K562 (cell line): ENCODE results near the gene ZER1. TPM values are rescaled to one million over a fixed set of nuclear protein-coding genes. Genes with fewer than 3 reads are reported as not detected.

Experiments used
- CHD1 ChIP-seq: fragments of 200-600 bp; sonication (generic); IDR thresholded peaks from one replicate; pipeline ENCODE4 v1.6.1; 2012; ENCODE audit warnings: mild to moderate bottlenecking, moderate library complexity, low read length, inconsistent platforms
- HMGXB4 ChIP-seq: sonication (generic); formaldehyde crosslinking; IDR thresholded peaks from 2 replicates; pipeline ENCODE4 v1.8.1; 2023; ENCODE audit warnings: mild to moderate bottlenecking, missing genetic modification reagents
- HNRNPK ChIP-seq: fragments of 200-400 bp; formaldehyde crosslinking; IDR thresholded peaks from one replicate; pipeline ENCODE4 v1.6.1; 2018; ENCODE audit warnings: mild to moderate bottlenecking, low read depth, low read length; ENCODE audit not compliant: poor library complexity, severe bottlenecking
- HNRNPLL ChIP-seq: fragments of 200-400 bp; formaldehyde crosslinking; IDR thresholded peaks from 2 replicates; pipeline ENCODE4 v1.6.1; 2017; ENCODE audit warnings: low read length, low read depth, mild to moderate bottlenecking; ENCODE audit not compliant: poor library complexity, severe bottlenecking
- PCBP2 ChIP-seq: fragments of 200-400 bp; formaldehyde crosslinking; IDR thresholded peaks from 2 replicates; pipeline ENCODE4 v1.6.1; 2018; ENCODE audit warnings: low read length, low read depth, mild to moderate bottlenecking, moderate library complexity; ENCODE audit not compliant: poor library complexity, severe bottlenecking
- RBFOX2 ChIP-seq: fragments of 200-400 bp; formaldehyde crosslinking; IDR thresholded peaks from 2 replicates; pipeline ENCODE4 v1.6.1; 2017; ENCODE audit warnings: low read depth, mild to moderate bottlenecking, low read length, moderate library complexity
- SRSF3 ChIP-seq: fragments of 200-400 bp; formaldehyde crosslinking; IDR thresholded peaks from 2 replicates; pipeline ENCODE4 v1.6.1; 2016; ENCODE audit warnings: mild to moderate bottlenecking, low read length, moderate library complexity; ENCODE audit not compliant: insufficient read depth
- TRIM28 ChIP-seq: fragments of 450-650 bp; IDR thresholded peaks from 2 replicates; pipeline ENCODE4 v1.6.1; 2017
- ZBTB11 ChIP-seq, 3 experiments: fragments of 200-800 bp in 1 of 3; fragments of 250-450 bp in 1 of 3; fragments of 450-650 bp in 1 of 3; sonication (Bioruptor Pico) in 1 of 3; sonication (Bioruptor generic) in 1 of 3; formaldehyde crosslinking in 1 of 3; IDR thresholded peaks; 2 replicates each; pipeline versions ENCODE4 v1.6.1 to v1.8.0; 2016 to 2022; ENCODE audit warnings: mild to moderate bottlenecking in 2 of 3, missing genetic modification characterization in 2 of 3, missing compliant biosample characterization in 1 of 3, moderate library complexity in 1 of 3
- polyA plus RNA-seq, 8 experiments: library from polyadenylated mRNA; depleted of rRNA in 4 of 8; stranded (reverse) in 5 of 8; unstranded in 3 of 8; fragments of >200 nt; fragmentation: Nextera tagmentation in 2 of 8; fragmentation: Illumina TruSeq in 1 of 8; extraction: Ambion mirVana in 2 of 8; extraction: Trizol in 1 of 8; gene quantifications; 2 replicates each; pipeline versions ENCODE4 v1.2.1 to v1.2.3, GENCODE V29; 2011 to 2014; ENCODE audit warnings: inconsistent platforms in 1 of 8, missing spikeins in 1 of 8
- total RNA-seq, 7 experiments: library from RNA; depleted of rRNA in 6 of 7; stranded (reverse); fragments of >200 nt in 6 of 7; fragmentation: Illumina TruSeq in 2 of 7; extraction: Trizol in 2 of 7; gene quantifications; 2 replicates each; pipeline versions ENCODE4 v1.2.1 to v1.2.3, GENCODE V29; 2011 to 2021; ENCODE audit warnings: low replicate concordance in 1 of 7
- TF ChIP-seq, protein P1 (sequence below): fragments of 250-450 bp; sonication (Bioruptor Pico); IDR thresholded peaks from 2 replicates; pipeline ENCODE4 v1.4.0; 2020
- TF ChIP-seq, protein P2 (sequence below), 2 experiments: fragments of 450-650 bp in 1 of 2; IDR thresholded peaks; 2 replicates each; pipeline ENCODE4 v1.6.1; 2011 to 2017; ENCODE audit warnings: low read depth in 2 of 2, antibody characterized with exemption in 1 of 2, borderline replicate concordance in 1 of 2, low read length in 1 of 2, mild to moderate bottlenecking in 1 of 2, mixed read lengths in 1 of 2; ENCODE audit not compliant: control insufficient read depth in 1 of 2

Gene ZER1
- total and polyA plus RNA-seq, 9 of the 15 experiments (the other 6 are each of a cell fraction or from before 2014, with no cell fraction given) = 0.07 to 10.7 (median 6.2) TPM

- TF ChIP-seq, protein P1, sequence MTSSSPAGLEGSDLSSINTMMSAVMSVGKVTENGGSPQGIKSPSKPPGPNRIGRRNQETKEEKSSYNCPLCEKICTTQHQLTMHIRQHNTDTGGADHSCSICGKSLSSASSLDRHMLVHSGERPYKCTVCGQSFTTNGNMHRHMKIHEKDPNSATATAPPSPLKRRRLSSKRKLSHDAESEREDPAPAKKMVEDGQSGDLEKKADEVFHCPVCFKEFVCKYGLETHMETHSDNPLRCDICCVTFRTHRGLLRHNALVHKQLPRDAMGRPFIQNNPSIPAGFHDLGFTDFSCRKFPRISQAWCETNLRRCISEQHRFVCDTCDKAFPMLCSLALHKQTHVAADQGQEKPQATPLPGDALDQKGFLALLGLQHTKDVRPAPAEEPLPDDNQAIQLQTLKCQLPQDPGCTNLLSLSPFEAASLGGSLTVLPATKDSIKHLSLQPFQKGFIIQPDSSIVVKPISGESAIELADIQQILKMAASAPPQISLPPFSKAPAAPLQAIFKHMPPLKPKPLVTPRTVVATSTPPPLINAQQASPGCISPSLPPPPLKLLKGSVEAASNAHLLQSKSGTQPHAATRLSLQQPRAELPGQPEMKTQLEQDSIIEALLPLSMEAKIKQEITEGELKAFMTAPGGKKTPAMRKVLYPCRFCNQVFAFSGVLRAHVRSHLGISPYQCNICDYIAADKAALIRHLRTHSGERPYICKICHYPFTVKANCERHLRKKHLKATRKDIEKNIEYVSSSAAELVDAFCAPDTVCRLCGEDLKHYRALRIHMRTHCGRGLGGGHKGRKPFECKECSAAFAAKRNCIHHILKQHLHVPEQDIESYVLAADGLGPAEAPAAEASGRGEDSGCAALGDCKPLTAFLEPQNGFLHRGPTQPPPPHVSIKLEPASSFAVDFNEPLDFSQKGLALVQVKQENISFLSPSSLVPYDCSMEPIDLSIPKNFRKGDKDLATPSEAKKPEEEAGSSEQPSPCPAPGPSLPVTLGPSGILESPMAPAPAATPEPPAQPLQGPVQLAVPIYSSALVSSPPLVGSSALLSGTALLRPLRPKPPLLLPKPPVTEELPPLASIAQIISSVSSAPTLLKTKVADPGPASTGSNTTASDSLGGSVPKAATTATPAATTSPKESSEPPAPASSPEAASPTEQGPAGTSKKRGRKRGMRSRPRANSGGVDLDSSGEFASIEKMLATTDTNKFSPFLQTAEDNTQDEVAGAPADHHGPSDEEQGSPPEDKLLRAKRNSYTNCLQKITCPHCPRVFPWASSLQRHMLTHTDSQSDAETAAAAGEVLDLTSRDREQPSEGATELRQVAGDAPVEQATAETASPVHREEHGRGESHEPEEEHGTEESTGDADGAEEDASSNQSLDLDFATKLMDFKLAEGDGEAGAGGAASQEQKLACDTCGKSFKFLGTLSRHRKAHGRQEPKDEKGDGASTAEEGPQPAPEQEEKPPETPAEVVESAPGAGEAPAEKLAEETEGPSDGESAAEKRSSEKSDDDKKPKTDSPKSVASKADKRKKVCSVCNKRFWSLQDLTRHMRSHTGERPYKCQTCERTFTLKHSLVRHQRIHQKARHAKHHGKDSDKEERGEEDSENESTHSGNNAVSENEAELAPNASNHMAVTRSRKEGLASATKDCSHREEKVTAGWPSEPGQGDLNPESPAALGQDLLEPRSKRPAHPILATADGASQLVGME (CRISPR knock-in tag) = 0 out of 2 replicates have a peak, but pooled peaks have one; percentile 27
- TF ChIP-seq, protein P2, sequence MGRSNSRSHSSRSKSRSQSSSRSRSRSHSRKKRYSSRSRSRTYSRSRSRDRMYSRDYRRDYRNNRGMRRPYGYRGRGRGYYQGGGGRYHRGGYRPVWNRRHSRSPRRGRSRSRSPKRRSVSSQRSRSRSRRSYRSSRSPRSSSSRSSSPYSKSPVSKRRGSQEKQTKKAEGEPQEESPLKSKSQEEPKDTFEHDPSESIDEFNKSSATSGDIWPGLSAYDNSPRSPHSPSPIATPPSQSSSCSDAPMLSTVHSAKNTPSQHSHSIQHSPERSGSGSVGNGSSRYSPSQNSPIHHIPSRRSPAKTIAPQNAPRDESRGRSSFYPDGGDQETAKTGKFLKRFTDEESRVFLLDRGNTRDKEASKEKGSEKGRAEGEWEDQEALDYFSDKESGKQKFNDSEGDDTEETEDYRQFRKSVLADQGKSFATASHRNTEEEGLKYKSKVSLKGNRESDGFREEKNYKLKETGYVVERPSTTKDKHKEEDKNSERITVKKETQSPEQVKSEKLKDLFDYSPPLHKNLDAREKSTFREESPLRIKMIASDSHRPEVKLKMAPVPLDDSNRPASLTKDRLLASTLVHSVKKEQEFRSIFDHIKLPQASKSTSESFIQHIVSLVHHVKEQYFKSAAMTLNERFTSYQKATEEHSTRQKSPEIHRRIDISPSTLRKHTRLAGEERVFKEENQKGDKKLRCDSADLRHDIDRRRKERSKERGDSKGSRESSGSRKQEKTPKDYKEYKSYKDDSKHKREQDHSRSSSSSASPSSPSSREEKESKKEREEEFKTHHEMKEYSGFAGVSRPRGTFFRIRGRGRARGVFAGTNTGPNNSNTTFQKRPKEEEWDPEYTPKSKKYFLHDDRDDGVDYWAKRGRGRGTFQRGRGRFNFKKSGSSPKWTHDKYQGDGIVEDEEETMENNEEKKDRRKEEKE (IDR thresholded peaks at IDR 0.05; ENCODE audit: borderline replicate concordance in 1 of 2, control insufficient read depth in 1 of 2, low read depth in 2 of 2, low read length in 1 of 2) = 0 out of 4 replicates have a peak, but pooled peaks of 1 of the 2 experiments have one; percentile 13
- peak; percentile 14 for TF ChIP-seq HNRNPLL
- peak; percentile 84 for TF ChIP-seq CHD1
- no peak for TF ChIP-seq SRSF3
- TF ChIP-seq ZBTB11 (CRISPR knock-in tag; IDR thresholded peaks at IDR 0.05) = no peak
- 0 out of 2 replicates have a peak, but pooled peaks have one; percentile 1 for TF ChIP-seq HMGXB4 (CRISPR knock-in tag)
- TF ChIP-seq PCBP2 = peak; percentile 16
- peak; percentile 92; the same call in 1 of the 2 replicates for TF ChIP-seq RBFOX2
- TF ChIP-seq HNRNPK = peak; percentile 61
- no peak for TF ChIP-seq TRIM28
These were observed 82.4 kb downstream of the ZER1 start (continued) for GRCh38 chr9:128689293-128689774.
